K562 (cell line): ENCODE results near the gene RPEL1. TPM values are rescaled to one million over a fixed set of nuclear protein-coding genes. Genes with fewer than 3 reads are reported as not detected.

Experiments
- ATAC-seq: fragments of 200-7000 bp; cut with Tn5 transposase; 3 replicates; pipeline ENCODE4 v1.9.1; 2020; ENCODE audit warnings: moderate library complexity
- BruUV-seq: library from RNA; stranded (reverse); fragments of 400-500 nt; replicated peaks from 2 replicates; lab custom pipeline; 2021; lab: Mats Ljungman, UMichigan
- CTCF ChIA-PET: fragments of 300-600 bp; formaldehyde crosslinking; extraction: SDS; loops from one replicate; lab custom pipeline; 2021; ENCODE audit warnings: low intra/inter-chr PET ratio; lab: Yijun Ruan, JAX
- POLR2A ChIA-PET: fragments of 300-600, 350-650 bp; sonication (Branson Sonifier 250); formaldehyde crosslinking; extraction: SDS; loops from one replicate; lab custom pipeline; 2021; ENCODE audit warnings: antibody characterized with exemption, inconsistent platforms; lab: Yijun Ruan, JAX
- DNase-seq, 4 experiments: peaks; one replicate each; pipeline versions ENCODE4 v3.0.0 to v3.0.0-alpha.2; 2011 to 2018; ENCODE audit warnings: low spot score in 3 of 4, mixed read lengths in 3 of 4; ENCODE audit errors: extremely low read depth in 1 of 4
- FAIRE-seq: peaks from 2 replicates; lab custom pipeline; 2011; peaks lifted over from hg19 to GRCh38; lab: Jason Lieb, UNC
- H2AFZ ChIP-seq: 2 replicates; pipeline ENCODE4 v1.6.0; 2011; ENCODE audit warnings: low read depth, low read length, control low read depth, inconsistent platforms
- H3K27ac ChIP-seq: fragments of 200-600 bp; 3 replicates; pipeline ENCODE4 v1.8.0; 2011; ENCODE audit warnings: low read depth, mild to moderate bottlenecking, control low read depth, inconsistent platforms, low read length, moderate library complexity, mixed read lengths; ENCODE audit errors: extremely low read depth
- H3K27me3 ChIP-seq, 2 experiments: fragments of 300-600 bp in 1 of 2; 2 replicates in 1 of 2; 3 replicates in 1 of 2; pipeline versions ENCODE4 v1.6.0 to v1.8.0; 2011; ENCODE audit warnings: inconsistent platforms in 2 of 2, low read length in 2 of 2, mild to moderate bottlenecking in 1 of 2, mixed read lengths in 1 of 2, moderate library complexity in 1 of 2; ENCODE audit not compliant: control insufficient read depth in 2 of 2, insufficient read depth in 2 of 2
- H3K36me3 ChIP-seq: fragments of 300-600 bp; 3 replicates; pipeline ENCODE4 v1.8.0; 2011; ENCODE audit warnings: mild to moderate bottlenecking, low read length, inconsistent platforms; ENCODE audit not compliant: control insufficient read depth, insufficient read depth
- H3K4me1 ChIP-seq, 2 experiments: fragments of 200-600 bp in 1 of 2; replicated peaks in 1 of 2; 2 replicates in 1 of 2; 3 replicates in 1 of 2; pipeline versions ENCODE4 v1.5.1 to v1.8.0; 2011; ENCODE audit warnings: inconsistent platforms in 2 of 2, low read length in 2 of 2, mild to moderate bottlenecking in 1 of 2, mixed read lengths in 1 of 2, moderate library complexity in 1 of 2; ENCODE audit not compliant: control insufficient read depth in 2 of 2, insufficient read depth in 2 of 2
- H3K4me2 ChIP-seq: 2 replicates; pipeline ENCODE4 v1.6.1; 2011; ENCODE audit warnings: low read length, control low read depth, inconsistent platforms, mixed read lengths; ENCODE audit not compliant: insufficient read depth
- H3K4me3 ChIP-seq: fragments of 200-600 bp; sonication (generic), shearing (Covaris generic); 2 replicates; pipeline ENCODE4 v1.5.1; 2016; ENCODE audit warnings: control low read depth, inconsistent platforms
- H3K79me2 ChIP-seq: fragments of 200-600 bp; 3 replicates; pipeline ENCODE4 v1.8.0; 2011; ENCODE audit warnings: low read length, inconsistent platforms; ENCODE audit not compliant: control insufficient read depth, insufficient read depth
- H3K9ac ChIP-seq, 2 experiments: 2 replicates each; pipeline versions ENCODE4 v1.6.0 to v1.6.1; 2011; ENCODE audit warnings: low read depth in 2 of 2, low read length in 2 of 2, control low read depth in 1 of 2, inconsistent platforms in 1 of 2, mild to moderate bottlenecking in 1 of 2, mixed read lengths in 1 of 2; ENCODE audit not compliant: insufficient read depth in 1 of 2
- H3K9me1 ChIP-seq: one replicate; pipeline ENCODE4 v1.6.0; 2011; ENCODE audit warnings: inconsistent platforms, mild to moderate bottlenecking, low read length, moderate library complexity; ENCODE audit not compliant: control insufficient read depth, insufficient read depth
- H3K9me3 ChIP-seq: replicated peaks from 2 replicates; pipeline ENCODE4 v1.5.1; 2011; ENCODE audit warnings: low read depth, low read length, inconsistent platforms; ENCODE audit not compliant: control insufficient read depth, insufficient read depth
- H4K20me1 ChIP-seq: replicated peaks from 2 replicates; pipeline ENCODE4 v1.6.1; 2011; ENCODE audit warnings: low read length, inconsistent platforms, mixed read lengths; ENCODE audit not compliant: control insufficient read depth, insufficient read depth
- CBFA2T2 ChIP-seq: fragments of 450-650 bp; conservative IDR thresholded peaks from 2 replicates; pipeline ENCODE4 v1.6.1; 2017; ENCODE audit warnings: mild to moderate bottlenecking
- CBX8 ChIP-seq: fragments of 200-600 bp; sonication (generic); IDR thresholded peaks from 2 replicates; pipeline ENCODE4 v1.6.1; 2012; ENCODE audit warnings: borderline replicate concordance, mixed run types, low read depth, mild to moderate bottlenecking, moderate library complexity, mixed read lengths, low read length, control low read depth, inconsistent platforms; ENCODE audit not compliant: poor library complexity, severe bottlenecking; ENCODE audit errors: extremely low read depth
- RBFOX2 ChIP-seq: fragments of 200-400 bp; formaldehyde crosslinking; IDR thresholded peaks from 2 replicates; pipeline ENCODE4 v1.6.1; 2017; ENCODE audit warnings: low read depth, mild to moderate bottlenecking, low read length, moderate library complexity
- TCF7 ChIP-seq: sonication (generic); IDR thresholded peaks from 2 replicates; pipeline ENCODE4 v1.6.1; 2016; ENCODE audit warnings: antibody characterized with exemption, borderline replicate concordance
- WGBS: fragments of 100-300 bp; shearing (Covaris generic); methylation state at CpG from one replicate; pipeline ENCODE4 v1.1.6; 2016; ENCODE audit warnings: low coverage, mixed read lengths; ENCODE audit not compliant: insufficient coverage; ENCODE audit errors: missing lambda C conversion rate; 5-methylcytosine and 5-hydroxymethylcytosine counted together
- in situ Hi-C: fragments of 300-500 bp; cut with MboI; formaldehyde crosslinking; loops from 4 replicates; pipeline ENCODE4 v1.15.0; 2018; ENCODE audit warnings: inconsistent platforms, mixed read lengths
- intact Hi-C: fragments of 100-400 bp; cut with micrococcal nuclease; formaldehyde crosslinking; loops from 2 replicates; pipeline ENCODE4 v1.14.2; 2022
- polyA plus RNA-seq, 8 experiments: library from polyadenylated mRNA; depleted of rRNA in 4 of 8; stranded (reverse) in 5 of 8; unstranded in 3 of 8; fragments of >200 nt; fragmentation: Nextera tagmentation in 2 of 8; fragmentation: Illumina TruSeq in 1 of 8; extraction: Ambion mirVana in 2 of 8; extraction: Trizol in 1 of 8; gene quantifications; 2 replicates each; pipeline versions ENCODE4 v1.2.1 to v1.2.3, GENCODE V29; 2011 to 2014; ENCODE audit warnings: inconsistent platforms in 1 of 8, missing spikeins in 1 of 8
- total RNA-seq, 7 experiments: library from RNA; depleted of rRNA in 6 of 7; stranded (reverse); fragments of >200 nt in 6 of 7; fragmentation: Illumina TruSeq in 2 of 7; extraction: Trizol in 2 of 7; gene quantifications; 2 replicates each; pipeline versions ENCODE4 v1.2.1 to v1.2.3, GENCODE V29; 2011 to 2021; ENCODE audit warnings: low replicate concordance in 1 of 7

The RPEL1 gene
- total and polyA plus RNA-seq, 9 of the 15 experiments (the other 6 are each of a cell fraction or from before 2014, with no cell fraction given): 0.04 to 0.15 (median 0.07) TPM; not detected in 4

DNA sequence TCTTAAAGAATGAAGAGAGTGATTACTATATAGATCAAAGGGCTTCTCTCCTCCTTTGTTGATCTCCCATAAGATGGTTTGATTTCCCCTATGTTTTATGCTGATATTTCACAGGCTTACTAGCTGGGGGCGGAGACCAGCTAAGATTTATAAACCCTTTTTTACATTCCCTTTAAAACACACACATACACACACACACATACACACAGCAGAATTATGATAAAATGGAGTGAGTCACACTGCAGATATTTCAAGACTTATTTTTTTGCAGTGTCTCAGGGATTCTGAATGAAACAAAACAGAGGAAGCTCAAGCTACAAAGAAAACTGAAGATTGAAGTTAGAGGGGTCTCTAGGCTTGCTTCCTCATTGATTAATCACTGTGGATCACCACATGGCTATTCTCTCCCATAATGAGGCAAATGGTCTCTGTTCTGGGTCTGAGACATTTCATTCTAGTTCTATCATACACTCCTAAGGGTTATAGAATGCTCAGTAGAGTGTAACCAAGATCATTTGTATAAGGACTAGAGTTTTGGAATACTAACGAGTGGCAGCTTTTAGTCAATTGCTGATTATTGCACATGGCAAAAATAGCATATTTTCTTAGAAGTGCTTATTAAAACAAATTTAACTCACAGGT is 49.8 kb downstream of the RPEL1 start:
- no peak for FAIRE-seq
- intact Hi-C loops: no loop called here

More for the DNA sequence above, 49.8 kb downstream of the RPEL1 start:
- POLR2A ChIA-PET: interaction anchor here (0.9 kb wide), 1 partner anchor 13 kb away, joined by 3 read pairs; no protein-coding TSS in a partner anchor
- H3K9me1 ChIP-seq: no peaks in the 10 kb centered on the region
- WGBS: 3% methylated on average over 2 of the region's 2 CpGs
- no peak overlapping the region for H3K9ac ChIP-seq
- no peak overlapping the region for H2AFZ ChIP-seq
- no peak overlapping the region for H3K27ac ChIP-seq
- peak; percentile 45 for TF ChIP-seq CBX8
- TF ChIP-seq RBFOX2: no peak
- TF ChIP-seq CBFA2T2: no peak
- no peak for TF ChIP-seq TCF7
- H4K20me1 ChIP-seq: no peaks in the 10 kb centered on the region
- DNase-seq: no peak
- in situ Hi-C loops: no loop called here
- peaks cover 5% of the 10 kb centered on the region in 2 experiments; a peak in 2 of 5 replicates for H3K27me3 ChIP-seq
- CTCF ChIA-PET: no interaction called here
- no TSS peak for BruUV-seq
- H3K4me3 ChIP-seq: no peak overlapping the region
- no peaks in the 10 kb centered on the region for H3K36me3 ChIP-seq
- H3K4me2 ChIP-seq: no peak overlapping the region
- no peaks in the 10 kb centered on the region for H3K9me3 ChIP-seq
- H3K79me2 ChIP-seq: no peaks in the 10 kb centered on the region
- ATAC-seq: no peak
- H3K4me1 ChIP-seq: no peaks in the 10 kb centered on the region; a peak in 1 of 5 replicates

Other genes with a start within 250 kb of the RPEL1 start
Only the 7 nearest of the 10 such genes appear.
- 26.5 and 26.7 TPM in 2 replicates for gene NT5C2, start 52.6 kb upstream of the RPEL1 start, total RNA-seq (2014; rRNA removed)
- 26.7 and 28.1 TPM in 2 replicates for gene NT5C2, start 52.6 kb upstream of the RPEL1 start, total RNA-seq (2014; rRNA removed; fragmentation: Illumina TruSeq; extraction: Trizol)
- gene NT5C2, start 52.6 kb upstream of the RPEL1 start, total RNA-seq (2015; rRNA removed; fragmentation: Illumina TruSeq; extraction: Trizol): 34.4 and 40.1 TPM in 2 replicates
- 24.3 and 27.7 TPM in 2 replicates for gene NT5C2, start 52.6 kb upstream of the RPEL1 start, total RNA-seq (2021)
- 28.5 and 45.2 TPM in 2 replicates for gene NT5C2, start 52.6 kb upstream of the RPEL1 start, polyA plus RNA-seq (2011; rRNA removed)
- 30.0 and 37.7 TPM in 2 replicates for gene NT5C2, start 52.6 kb upstream of the RPEL1 start, polyA plus RNA-seq (2014; fragmentation: Illumina TruSeq; extraction: Trizol)
- gene NT5C2, start 52.6 kb upstream of the RPEL1 start, polyA plus RNA-seq (2014; fragmentation: Nextera tagmentation; extraction: Ambion mirVana): 10 to 100 TPM; 11.3 to 29.4 TPM
- 25.3 and 30.0 TPM in 2 replicates for gene NT5C2, start 52.6 kb upstream of the RPEL1 start, polyA plus RNA-seq (2014; rRNA removed)
- gene INA, start 31.3 kb downstream of the RPEL1 start, total RNA-seq (2014; rRNA removed): not detected in 2 replicates
- not detected in 2 replicates for gene INA, start 31.3 kb downstream of the RPEL1 start, total RNA-seq (2014; rRNA removed; fragmentation: Illumina TruSeq; extraction: Trizol)
- gene INA, start 31.3 kb downstream of the RPEL1 start, total RNA-seq (2015; rRNA removed; fragmentation: Illumina TruSeq; extraction: Trizol): not detected in 2 replicates
- not detected in 2 replicates for gene INA, start 31.3 kb downstream of the RPEL1 start, total RNA-seq (2021)
- gene INA, start 31.3 kb downstream of the RPEL1 start, polyA plus RNA-seq (2011; rRNA removed): not detected in 2 replicates
- gene INA, start 31.3 kb downstream of the RPEL1 start, polyA plus RNA-seq (2014; fragmentation: Illumina TruSeq; extraction: Trizol): not detected in 2 replicates
- gene INA, start 31.3 kb downstream of the RPEL1 start, polyA plus RNA-seq (2014; fragmentation: Nextera tagmentation; extraction: Ambion mirVana): not detected
- gene INA, start 31.3 kb downstream of the RPEL1 start, polyA plus RNA-seq (2014; rRNA removed): not detected in 2 replicates
- gene PCGF6, start 105.3 kb downstream of the RPEL1 start, total RNA-seq (2014; rRNA removed): 21.4 and 21.5 TPM in 2 replicates
- 24.6 and 29.7 TPM in 2 replicates for gene PCGF6, start 105.3 kb downstream of the RPEL1 start, total RNA-seq (2014; rRNA removed; fragmentation: Illumina TruSeq; extraction: Trizol)
- 17.9 and 18.5 TPM in 2 replicates for gene PCGF6, start 105.3 kb downstream of the RPEL1 start, total RNA-seq (2015; rRNA removed; fragmentation: Illumina TruSeq; extraction: Trizol)
- gene PCGF6, start 105.3 kb downstream of the RPEL1 start, total RNA-seq (2021): 18.1 and 23.5 TPM in 2 replicates
- gene PCGF6, start 105.3 kb downstream of the RPEL1 start, polyA plus RNA-seq (2011; rRNA removed): 14.6 and 23.2 TPM in 2 replicates
- 14.6 and 15.3 TPM in 2 replicates for gene PCGF6, start 105.3 kb downstream of the RPEL1 start, polyA plus RNA-seq (2014; fragmentation: Illumina TruSeq; extraction: Trizol)
- gene PCGF6, start 105.3 kb downstream of the RPEL1 start, polyA plus RNA-seq (2014; fragmentation: Nextera tagmentation; extraction: Ambion mirVana): 10 to 100 TPM in 1 of 2 experiments, 1 to 10 TPM in 1; 8.4 to 10.2 TPM
- 17.9 and 20.6 TPM in 2 replicates for gene PCGF6, start 105.3 kb downstream of the RPEL1 start, polyA plus RNA-seq (2014; rRNA removed)
- 8.0 and 12.0 TPM in 2 replicates for gene TAF5, start 122.1 kb downstream of the RPEL1 start, total RNA-seq (2014; rRNA removed)
- gene TAF5, start 122.1 kb downstream of the RPEL1 start, total RNA-seq (2014; rRNA removed; fragmentation: Illumina TruSeq; extraction: Trizol): 11.6 and 12.5 TPM in 2 replicates
- gene TAF5, start 122.1 kb downstream of the RPEL1 start, total RNA-seq (2015; rRNA removed; fragmentation: Illumina TruSeq; extraction: Trizol): 11.2 and 11.9 TPM in 2 replicates
- 9.3 TPM in 2 replicates for gene TAF5, start 122.1 kb downstream of the RPEL1 start, total RNA-seq (2021)
- 8.9 and 11.9 TPM in 2 replicates for gene TAF5, start 122.1 kb downstream of the RPEL1 start, polyA plus RNA-seq (2011; rRNA removed)
- 7.9 and 9.9 TPM in 2 replicates for gene TAF5, start 122.1 kb downstream of the RPEL1 start, polyA plus RNA-seq (2014; fragmentation: Illumina TruSeq; extraction: Trizol)
- gene TAF5, start 122.1 kb downstream of the RPEL1 start, polyA plus RNA-seq (2014; fragmentation: Nextera tagmentation; extraction: Ambion mirVana): 1 to 10 TPM; 4.2 to 5.5 TPM
- 6.5 and 8.2 TPM in 2 replicates for gene TAF5, start 122.1 kb downstream of the RPEL1 start, polyA plus RNA-seq (2014; rRNA removed)
- gene ATP5MK, start 150.6 kb downstream of the RPEL1 start, total RNA-seq (2014; rRNA removed): 182 and 185 TPM in 2 replicates
- gene ATP5MK, start 150.6 kb downstream of the RPEL1 start, total RNA-seq (2014; rRNA removed; fragmentation: Illumina TruSeq; extraction: Trizol): 741 and 857 TPM in 2 replicates
- 634 and 717 TPM in 2 replicates for gene ATP5MK, start 150.6 kb downstream of the RPEL1 start, total RNA-seq (2015; rRNA removed; fragmentation: Illumina TruSeq; extraction: Trizol)
- gene ATP5MK, start 150.6 kb downstream of the RPEL1 start, total RNA-seq (2021): 497 and 564 TPM in 2 replicates
- 564 and 776 TPM in 2 replicates for gene ATP5MK, start 150.6 kb downstream of the RPEL1 start, polyA plus RNA-seq (2011; rRNA removed)
- gene ATP5MK, start 150.6 kb downstream of the RPEL1 start, polyA plus RNA-seq (2014; fragmentation: Illumina TruSeq; extraction: Trizol): 906 and 923 TPM in 2 replicates
- 1,000 to 10,000 TPM; 1,599 to 1,810 TPM for gene ATP5MK, start 150.6 kb downstream of the RPEL1 start, polyA plus RNA-seq (2014; fragmentation: Nextera tagmentation; extraction: Ambion mirVana)
- 553 and 576 TPM in 2 replicates for gene ATP5MK, start 150.6 kb downstream of the RPEL1 start, polyA plus RNA-seq (2014; rRNA removed)
- 50.0 and 58.4 TPM in 2 replicates for gene PDCD11, start 150.7 kb downstream of the RPEL1 start, total RNA-seq (2014; rRNA removed)
- 51.1 and 52.9 TPM in 2 replicates for gene PDCD11, start 150.7 kb downstream of the RPEL1 start, total RNA-seq (2014; rRNA removed; fragmentation: Illumina TruSeq; extraction: Trizol)
- gene PDCD11, start 150.7 kb downstream of the RPEL1 start, total RNA-seq (2015; rRNA removed; fragmentation: Illumina TruSeq; extraction: Trizol): 55.0 and 57.8 TPM in 2 replicates
- gene PDCD11, start 150.7 kb downstream of the RPEL1 start, total RNA-seq (2021): 73.8 and 74.1 TPM in 2 replicates
- gene PDCD11, start 150.7 kb downstream of the RPEL1 start, polyA plus RNA-seq (2011; rRNA removed): 29.4 and 31.5 TPM in 2 replicates
- gene PDCD11, start 150.7 kb downstream of the RPEL1 start, polyA plus RNA-seq (2014; fragmentation: Illumina TruSeq; extraction: Trizol): 49.5 and 57.4 TPM in 2 replicates
- gene PDCD11, start 150.7 kb downstream of the RPEL1 start, polyA plus RNA-seq (2014; fragmentation: Nextera tagmentation; extraction: Ambion mirVana): 10 to 100 TPM; 14.8 to 18.8 TPM
- gene PDCD11, start 150.7 kb downstream of the RPEL1 start, polyA plus RNA-seq (2014; rRNA removed): 36.6 and 43.5 TPM in 2 replicates
- gene CALHM2, start 206.5 kb downstream of the RPEL1 start, total RNA-seq (2014; rRNA removed): not detected in 2 replicates
- gene CALHM2, start 206.5 kb downstream of the RPEL1 start, total RNA-seq (2014; rRNA removed; fragmentation: Illumina TruSeq; extraction: Trizol): not detected in 2 replicates
- not detected in 2 replicates for gene CALHM2, start 206.5 kb downstream of the RPEL1 start, total RNA-seq (2015; rRNA removed; fragmentation: Illumina TruSeq; extraction: Trizol)
- gene CALHM2, start 206.5 kb downstream of the RPEL1 start, total RNA-seq (2021): 0.16 TPM in 1 of 2 replicates, not detected in the other
- 0.08 and 0.39 TPM in 2 replicates for gene CALHM2, start 206.5 kb downstream of the RPEL1 start, polyA plus RNA-seq (2011; rRNA removed)
- gene CALHM2, start 206.5 kb downstream of the RPEL1 start, polyA plus RNA-seq (2014; fragmentation: Illumina TruSeq; extraction: Trizol): not detected in 2 replicates
- under 1 TPM; 0.13 to 0.14 TPM for gene CALHM2, start 206.5 kb downstream of the RPEL1 start, polyA plus RNA-seq (2014; fragmentation: Nextera tagmentation; extraction: Ambion mirVana)
- not detected in 2 replicates for gene CALHM2, start 206.5 kb downstream of the RPEL1 start, polyA plus RNA-seq (2014; rRNA removed)